B cell (primary cell): ENCODE data around the gene FAF2. TPM values are rescaled to one million over a fixed set of nuclear protein-coding genes. Genes with fewer than 3 reads are reported as not detected.

Experiments used
- ATAC-seq: fragments of 200-7000 bp; cut with Tn5 transposase; one replicate; pipeline ENCODE4 v1.10.0; 2021; ENCODE audit warnings: low read depth, mild to moderate bottlenecking, moderate number of reproducible peaks, moderate library complexity
- CTCF ChIA-PET: fragments of 350-600 bp; sonication (Branson Sonifier 250); formaldehyde crosslinking; loops from one replicate; lab custom pipeline; 2021; ENCODE audit warnings: antibody characterized with exemption, inconsistent platforms; lab: Charles Lee
- POLR2A ChIA-PET: fragments of 350-600 bp; sonication (Branson Sonifier 250); formaldehyde crosslinking; loops from one replicate; lab custom pipeline; 2021; ENCODE audit warnings: antibody characterized with exemption; lab: Charles Lee
- DNase-seq: peaks from one replicate; pipeline ENCODE4 v3.0.0; 2013
- H2AFZ ChIP-seq: 2 replicates; pipeline ENCODE4 v1.6.1; 2012; ENCODE audit warnings: mild to moderate bottlenecking, low read depth, low read length; ENCODE audit not compliant: insufficient read depth, poor library complexity, severe bottlenecking
- H3K27ac ChIP-seq, 2 donors: 1 replicate in 1 of 2; 2 replicates in 1 of 2; pipeline ENCODE4 v1.5.1; 2012 to 2013; ENCODE audit warnings: low read length in 2 of 2, mild to moderate bottlenecking in 2 of 2, moderate library complexity in 1 of 2
- H3K27me3 ChIP-seq, 4 experiments: fragments of 200-600 bp in 1 of 4; sonication (generic) in 1 of 4; replicated peaks in 1 of 4; 1 replicate in 2 of 4; 2 replicates in 2 of 4; pipeline versions ENCODE4 v1.6.1 to v1.7.0; 2013 to 2016; ENCODE audit warnings: low read length in 3 of 4, mild to moderate bottlenecking in 2 of 4, mixed read lengths in 1 of 4, moderate library complexity in 1 of 4; ENCODE audit not compliant: insufficient read depth in 4 of 4, control insufficient read depth in 3 of 4; ENCODE audit errors: control extremely low read depth in 1 of 4
- H3K36me3 ChIP-seq, 2 experiments: replicated peaks in 1 of 2; 1 replicate in 1 of 2; 2 replicates in 1 of 2; pipeline versions ENCODE4 v1.6.1 to v1.7.1; 2013; ENCODE audit warnings: low read length in 1 of 2; ENCODE audit not compliant: insufficient read depth in 2 of 2, control insufficient read depth in 1 of 2; ENCODE audit errors: control extremely low read depth in 1 of 2, extremely low read depth in 1 of 2
- H3K4me1 ChIP-seq, 2 donors: fragments of 200-600 bp in 1 of 2; sonication (generic) in 1 of 2; 1 replicate in 1 of 2; 2 replicates in 1 of 2; pipeline versions ENCODE4 v1.5.1 to v1.6.1; 2013 to 2017; ENCODE audit warnings: low read length in 2 of 2; ENCODE audit not compliant: control insufficient read depth in 2 of 2, insufficient read depth in 2 of 2
- H3K4me2 ChIP-seq: replicated peaks from 2 replicates; pipeline ENCODE3; 2012; ENCODE audit warnings: mild to moderate bottlenecking, low read depth, low read length; ENCODE audit not compliant: poor library complexity, severe bottlenecking
- H3K4me3 ChIP-seq, 5 experiments: fragments of 200-600 bp in 1 of 5; sonication (generic) in 1 of 5; 1 replicate in 3 of 5; 2 replicates in 2 of 5; pipeline versions ENCODE4 v1.5.1 to v1.7.0; 2011 to 2016; ENCODE audit warnings: low read length in 4 of 5, mild to moderate bottlenecking in 4 of 5, low read depth in 2 of 5, control low read depth in 1 of 5, moderate library complexity in 1 of 5; ENCODE audit not compliant: insufficient read depth in 1 of 5; ENCODE audit errors: control extremely low read depth in 1 of 5, extremely low read depth in 1 of 5
- H3K79me2 ChIP-seq: fragments of 200-600 bp; sonication (generic); one replicate; pipeline ENCODE4 v1.6.0; 2016; ENCODE audit warnings: low read length; ENCODE audit not compliant: control insufficient read depth, insufficient read depth
- H3K9ac ChIP-seq: fragments of 200-600 bp; sonication (generic); 2 replicates; pipeline ENCODE4 v1.6.1; 2017; ENCODE audit warnings: mild to moderate bottlenecking, low read length, moderate library complexity
- H3K9me3 ChIP-seq, 3 donors: one replicate each; pipeline versions ENCODE4 v1.6.1 to v1.7.1; 2013; ENCODE audit warnings: low read length in 2 of 3; ENCODE audit not compliant: control insufficient read depth in 2 of 3, insufficient read depth in 1 of 3; ENCODE audit errors: control extremely low read depth in 1 of 3
- H4K20me1 ChIP-seq: 2 replicates; pipeline ENCODE4 v1.6.0; 2012; ENCODE audit warnings: mild to moderate bottlenecking, low read length; ENCODE audit not compliant: insufficient read depth, control insufficient read depth, poor library complexity, severe bottlenecking
- H3K27ac Mint-ChIP-seq: one replicate; pipeline ENCODE4 v1.8.0; 2021; ENCODE audit warnings: mixed read lengths
- H3K27me3 Mint-ChIP-seq: one replicate; pipeline ENCODE4 v1.8.0; 2021; ENCODE audit warnings: mixed read lengths
- H3K4me1 Mint-ChIP-seq: one replicate; pipeline ENCODE4 v1.8.0; 2021; ENCODE audit warnings: mixed read lengths
- H3K4me3 Mint-ChIP-seq: one replicate; pipeline ENCODE4 v1.8.0; 2021; ENCODE audit warnings: mixed read lengths
- H3K9me3 Mint-ChIP-seq: one replicate; pipeline ENCODE4 v1.8.0; 2022; ENCODE audit warnings: mixed read lengths; ENCODE audit not compliant: insufficient read depth
- EZH2 ChIP-seq: IDR thresholded peaks from 2 replicates; pipeline ENCODE4 v1.6.1; 2012; ENCODE audit warnings: borderline replicate concordance, low read depth, mild to moderate bottlenecking, moderate library complexity, low read length; ENCODE audit not compliant: insufficient read depth, poor library complexity, severe bottlenecking
- WGBS: methylation state at CpG from one replicate; pipeline ENCODE4 v1.1.5; 2013; ENCODE audit warnings: missing lambda C conversion rate; ENCODE audit not compliant: insufficient coverage; 5-methylcytosine and 5-hydroxymethylcytosine counted together
- intact Hi-C: fragments of 100-400 bp; cut with micrococcal nuclease; formaldehyde crosslinking; loops from one replicate; pipeline ENCODE4 v1.10.0; 2022
- polyA plus RNA-seq: library from polyadenylated mRNA; depleted of rRNA; stranded (reverse); fragments of >200 nt; gene quantifications from 2 replicates; pipeline ENCODE4 v1.2.3, GENCODE V29; 2012
- total RNA-seq, 2 donors: library from RNA; stranded (reverse); fragments of 120-200 nt in 1 of 2; gene quantifications; 1 replicate in 1 of 2; 2 replicates in 1 of 2; pipeline versions ENCODE4 v1.2.3 to v1.2.4, GENCODE V29; 2013 to 2022
- TF ChIP-seq, protein P1 (sequence below): fragments of 200-600 bp; IDR thresholded peaks from one replicate; pipeline ENCODE4 v1.8.0; 2022; ENCODE audit warnings: antibody characterized with exemption, mild to moderate bottlenecking

Gene FAF2
- total and polyA plus RNA-seq, 2 donors (not counting 1 experiment from before 2014, with no cell fraction given) = 10.9 to 35.1 TPM

DNA sequence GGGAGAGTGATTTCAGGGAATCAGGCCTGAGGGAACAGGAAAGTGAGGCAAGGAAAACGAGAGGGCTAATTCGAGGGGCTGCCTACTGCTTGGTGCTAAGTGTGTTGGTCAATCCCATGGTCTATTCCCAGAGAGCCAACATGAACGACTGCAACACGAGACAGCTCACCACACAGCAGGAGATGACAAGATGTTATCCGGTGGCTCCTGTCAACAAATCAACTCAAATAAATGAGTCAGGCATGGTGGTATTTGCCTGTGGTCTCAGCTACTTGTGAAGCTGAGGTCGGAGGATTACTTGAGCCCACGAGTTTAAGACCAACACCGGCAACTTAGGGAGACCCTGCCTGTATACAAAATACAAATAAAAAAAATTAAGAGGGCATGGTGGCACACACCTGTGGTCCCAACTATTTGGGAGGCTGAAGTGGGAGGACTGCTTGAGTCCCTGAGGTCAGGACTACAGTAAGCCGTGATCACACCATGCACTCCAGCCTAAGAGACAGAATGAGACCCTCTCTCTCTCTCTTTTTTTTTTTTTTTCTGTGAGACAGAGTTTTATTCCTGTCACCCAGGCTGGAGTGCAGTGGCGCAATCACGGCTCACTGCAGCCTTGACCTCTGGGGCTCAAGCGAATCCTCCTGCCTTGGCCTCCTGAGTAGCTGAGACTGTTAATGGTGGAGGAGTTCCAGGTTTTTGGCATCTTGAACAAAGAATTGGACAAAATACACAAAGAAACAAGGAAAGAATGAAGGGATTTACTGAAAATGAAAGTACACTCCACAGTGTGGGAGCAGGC is 9.0 kb upstream of the FAF2 start:
- H3K27ac Mint-ChIP-seq = no peak overlapping the region
- no peak for ATAC-seq
- ChIA-PET POLR2A (no interaction called here), CTCF (interaction anchor here (0.7 kb wide), 1 partner anchor 1677 kb away, joined by 4 read pairs; no protein-coding TSS in a partner anchor)
- Histone ChIP-seq H4K20me1 (no peaks in the 10 kb centered on the region), H2AFZ (no peak overlapping the region), H3K9ac (no peak overlapping the region), H3K9me3 (no peaks in the 10 kb centered on the region), H3K79me2 (no peaks in the 10 kb centered on the region), H3K36me3 (no peaks in the 10 kb centered on the region), H3K4me2 (no peak overlapping the region), H3K27ac (no peak overlapping the region), H3K4me3 (no peak overlapping the region), H3K27me3 (no peaks in the 10 kb centered on the region), H3K4me1 (peaks cover 7 to 10% of the 10 kb centered on the region in 2 donors)
- TF ChIP-seq, protein P1, sequence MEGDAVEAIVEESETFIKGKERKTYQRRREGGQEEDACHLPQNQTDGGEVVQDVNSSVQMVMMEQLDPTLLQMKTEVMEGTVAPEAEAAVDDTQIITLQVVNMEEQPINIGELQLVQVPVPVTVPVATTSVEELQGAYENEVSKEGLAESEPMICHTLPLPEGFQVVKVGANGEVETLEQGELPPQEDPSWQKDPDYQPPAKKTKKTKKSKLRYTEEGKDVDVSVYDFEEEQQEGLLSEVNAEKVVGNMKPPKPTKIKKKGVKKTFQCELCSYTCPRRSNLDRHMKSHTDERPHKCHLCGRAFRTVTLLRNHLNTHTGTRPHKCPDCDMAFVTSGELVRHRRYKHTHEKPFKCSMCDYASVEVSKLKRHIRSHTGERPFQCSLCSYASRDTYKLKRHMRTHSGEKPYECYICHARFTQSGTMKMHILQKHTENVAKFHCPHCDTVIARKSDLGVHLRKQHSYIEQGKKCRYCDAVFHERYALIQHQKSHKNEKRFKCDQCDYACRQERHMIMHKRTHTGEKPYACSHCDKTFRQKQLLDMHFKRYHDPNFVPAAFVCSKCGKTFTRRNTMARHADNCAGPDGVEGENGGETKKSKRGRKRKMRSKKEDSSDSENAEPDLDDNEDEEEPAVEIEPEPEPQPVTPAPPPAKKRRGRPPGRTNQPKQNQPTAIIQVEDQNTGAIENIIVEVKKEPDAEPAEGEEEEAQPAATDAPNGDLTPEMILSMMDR = no peak
- no peak for TF ChIP-seq EZH2
- no peak for DNase-seq
- H3K9me3 Mint-ChIP-seq = no peaks in the 10 kb centered on the region
- 95% methylated on average over 6 of the region's 12 CpGs for WGBS
- H3K4me1 Mint-ChIP-seq = peaks cover 8% of the 10 kb centered on the region
- intact Hi-C loops = no loop called here
- no peak overlapping the region for H3K4me3 Mint-ChIP-seq
- H3K27me3 Mint-ChIP-seq = peaks cover 12% of the 10 kb centered on the region

- no peak for ATAC-seq
- POLR2A ChIA-PET = no interaction called here
Measured at GRCh38 chr5:176440927-176441706, 7.1 kb upstream of the FAF2 start.

More at GRCh38 chr5:176440927-176441706, 7.1 kb upstream of the FAF2 start:
- WGBS = 94% methylated on average over 9 of the region's 10 CpGs
- CTCF ChIA-PET = interaction anchor here (1.3 kb wide), 1 partner anchor 220 kb away, joined by 3 read pairs; no protein-coding TSS in a partner anchor
- no peak for DNase-seq
- intact Hi-C loops = no loop called here
- Mint-ChIP-seq H3K27ac (no peak overlapping the region), H3K9me3 (no peaks in the 10 kb centered on the region), H3K4me3 (no peak overlapping the region), H3K4me1 (peaks cover 10% of the 10 kb centered on the region), H3K27me3 (peaks cover 12% of the 10 kb centered on the region)
- Histone ChIP-seq H2AFZ (no peak overlapping the region), H3K36me3 (no peaks in the 10 kb centered on the region), H4K20me1 (no peaks in the 10 kb centered on the region), H3K9me3 (no peaks in the 10 kb centered on the region), H3K4me2 (no peak overlapping the region), H3K79me2 (no peaks in the 10 kb centered on the region), H3K4me3 (no peak overlapping the region), H3K4me1 (peaks cover 7 to 10% of the 10 kb centered on the region in 2 donors), H3K27me3 (no peaks in the 10 kb centered on the region), H3K9ac (no peak overlapping the region), H3K27ac (no peak overlapping the region)
- no peak for TF ChIP-seq EZH2
- TF ChIP-seq, protein P1 = no peak
